ENCODE data around the gene PIGK. TPM values are rescaled to one million over a fixed set of nuclear protein-coding genes. Genes with fewer than 3 reads are reported as not detected.

The PIGK gene
- total and polyA plus RNA-seq, 10 of the 15 experiments (the other 5 are each of a cell fraction or from before 2014, with no cell fraction given): 9.1 to 27.4 (median 16.9) TPM

GRCh38 chr1:77139389-77139788 lies 79.8 kb downstream of the PIGK start:
- no peaks in the 10 kb centered on the region for H3K79me2 ChIP-seq (ENCODE audit: control insufficient read depth, insufficient read depth, low read length)
- H4K20me1 ChIP-seq (ENCODE audit: control insufficient read depth, insufficient read depth): no peaks in the 10 kb centered on the region
- 100% methylated on average over 1 of the region's 1 CpG for WGBS (ENCODE audit: insufficient coverage, insufficient replicate concordance, low lambda C conversion rate, missing lambda C conversion rate)
- SMC1A ChIA-PET (ENCODE audit: uncharacterized antibody, unreplicated experiment): interaction anchor here (1.1 to 1.8 kb wide), 2 partner anchors 17 to 984 kb away, joined by 3 to 8 read pairs; no protein-coding TSS in a partner anchor
- no peak overlapping the region for H3K4me2 ChIP-seq (ENCODE audit: control insufficient read depth, insufficient read depth)
- H3K9me3 ChIP-seq (replicated peaks; ENCODE audit: control insufficient read depth, insufficient read depth, low read length): no peaks in the 10 kb centered on the region
- no peaks in the 10 kb centered on the region for H3K27me3 ChIP-seq (replicated peaks in 1 of 2; ENCODE audit: control insufficient read depth in 2 of 2, insufficient read depth in 2 of 2, low read length in 1 of 2)
- no peak overlapping the region for H2AFZ ChIP-seq (ENCODE audit: control insufficient read depth, low read depth, low read length)
- FAIRE-seq (no peak), ATAC-seq (no peak), DNase-seq (ENCODE audit: low read depth, low spot score) (no peak)
- no TSS peak for BruUV-seq (replicated peaks)
- no peak overlapping the region for H3K4me3 ChIP-seq
- no peaks in the 10 kb centered on the region for H3K4me1 ChIP-seq (ENCODE audit: control insufficient read depth, insufficient read depth, low read length)
- CTCF ChIA-PET: interaction anchor here (0.8 to 8.1 kb wide), 2 partner anchors 14 to 986 kb away, joined by 4 to 59 read pairs; no protein-coding TSS in a partner anchor
- POLR2A ChIA-PET: no interaction called here
- no peak overlapping the region for H3K9ac ChIP-seq (ENCODE audit: control insufficient read depth, insufficient read depth, low read length)
- H3K36me3 ChIP-seq (ENCODE audit: control insufficient read depth in 2 of 2, insufficient read depth in 2 of 2, low read length in 1 of 2): no peaks in the 10 kb centered on the region
- RAD21 ChIA-PET (ENCODE audit: unreplicated experiment): interaction anchor here (1.8 kb wide), 1 partner anchor 985 kb away, joined by 5 read pairs; no protein-coding TSS in a partner anchor
- no peak overlapping the region for H3K27ac ChIP-seq (ENCODE audit: control insufficient read depth, insufficient read depth)
- in situ Hi-C loops (cut with MboI): loop anchor here (25.0 kb wide), 1 partner anchor 1227 kb away; no protein-coding TSS in a partner anchor
- intact Hi-C loops (cut with micrococcal nuclease; ENCODE audit: unreplicated experiment): no loop called here
- TF ChIP-seq NFYB (IDR thresholded peaks at IDR 0.05; ENCODE audit: insufficient read depth, low read depth, low read length): no peak
- no peak for TF ChIP-seq MEF2A (IDR thresholded peaks at IDR 0.05; ENCODE audit: insufficient read depth, low read depth, low read length)
- TF ChIP-seq EZH2 (IDR thresholded peaks at IDR 0.05; ENCODE audit: borderline replicate concordance, control insufficient read depth, low read depth, low read length): no peak
- no peak for TF ChIP-seq CREM (IDR thresholded peaks at IDR 0.05; ENCODE audit: low read depth)
- TF ChIP-seq GATAD2B (conservative IDR thresholded peaks at IDR 0.05; ENCODE audit: low read depth): no peak
- TF ChIP-seq BCLAF1 (IDR thresholded peaks at IDR 0.05): no peak
- TF ChIP-seq RELA (IDR thresholded peaks at IDR 0.05; ENCODE audit: borderline replicate concordance, partially characterized antibody): no peak
- TF ChIP-seq ATF2 (IDR thresholded peaks at IDR 0.05; ENCODE audit: low read length): no peak
- no peak for TF ChIP-seq CEBPB (IDR thresholded peaks at IDR 0.05; ENCODE audit: borderline replicate concordance in 1 of 2, low read depth in 2 of 2, low read length in 2 of 2)
- no peak for TF ChIP-seq TARDBP (IDR thresholded peaks at IDR 0.05; ENCODE audit: borderline replicate concordance)
- TF ChIP-seq MXI1 (IDR thresholded peaks at IDR 0.05; ENCODE audit: low read depth, low read length): no peak
- no peak for TF ChIP-seq ZNF274 (IDR thresholded peaks at IDR 0.05; ENCODE audit: insufficient read depth, insufficient read length)
- no peak for TF ChIP-seq WRNIP1 (IDR thresholded peaks at IDR 0.05; ENCODE audit: borderline replicate concordance, low read depth, low read length)
- no peak for TF ChIP-seq PRDM15 (CRISPR knock-in tag; IDR thresholded peaks at IDR 0.05)

Measured in GM12878 (cell line).